ENCODE data around the gene TBL1X.

Gene TBL1X

DNA sequence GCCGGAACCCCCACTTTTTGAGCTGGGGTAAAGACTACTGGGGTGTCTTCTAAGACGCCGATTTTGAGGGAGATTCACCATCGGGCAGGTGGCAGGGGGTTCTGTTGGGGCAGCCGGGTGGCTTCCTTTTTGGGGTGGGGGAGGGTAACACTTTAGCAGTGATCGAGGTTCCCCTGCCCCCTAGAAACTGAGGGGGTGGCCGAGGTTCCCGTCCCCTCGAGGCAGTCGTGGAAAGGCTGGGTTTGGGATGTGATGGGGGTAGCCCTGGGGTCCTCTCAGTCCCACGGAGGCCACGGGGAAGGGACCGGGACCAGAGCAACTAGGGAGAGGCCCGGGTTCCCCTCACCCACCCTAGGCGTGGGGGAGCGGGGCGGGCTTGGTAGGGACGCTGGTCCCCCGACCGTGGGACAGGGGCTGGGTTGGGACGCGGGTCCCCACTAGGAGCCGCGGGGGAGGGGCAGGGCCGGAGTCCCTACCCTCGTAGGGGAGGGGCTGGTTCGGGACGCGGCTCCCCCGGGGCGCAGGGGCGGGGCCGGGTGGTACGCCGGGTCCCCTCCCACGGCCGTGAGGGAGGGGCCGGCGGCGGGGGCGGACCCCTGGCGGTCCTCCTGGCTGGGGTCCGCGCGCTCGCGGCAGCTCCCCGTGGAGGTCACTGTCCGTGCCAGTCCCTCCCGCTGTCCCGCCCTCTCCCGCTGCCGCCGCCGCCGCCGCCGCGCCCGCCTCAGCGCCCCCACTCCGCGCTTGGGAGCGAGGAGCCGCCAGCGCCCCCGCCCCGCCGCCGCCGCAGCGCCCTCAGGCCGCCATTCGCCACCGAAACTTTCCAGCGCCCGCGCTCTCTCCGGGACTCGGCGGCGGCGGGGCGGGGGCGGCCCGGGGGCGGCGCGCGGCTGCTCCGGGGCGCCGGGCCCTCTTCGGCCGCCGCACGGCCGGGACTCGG lies at the start of gene TBL1X:
Gene TBL1X, plus strand, starts transcription at position 624 of the 937 bp plus-strand sequence. CDS start 188,529 bp downstream, outside the sequence.
- CTCF ChIA-PET, result no interaction called here

GRCh38 chrX:9416562-9417348 lies 48.1 kb upstream of the TBL1X start:
- CTCF ChIA-PET, result no interaction called here
- POLR2A ChIA-PET, result no interaction called here
- TF ChIP-seq, protein P1, sequence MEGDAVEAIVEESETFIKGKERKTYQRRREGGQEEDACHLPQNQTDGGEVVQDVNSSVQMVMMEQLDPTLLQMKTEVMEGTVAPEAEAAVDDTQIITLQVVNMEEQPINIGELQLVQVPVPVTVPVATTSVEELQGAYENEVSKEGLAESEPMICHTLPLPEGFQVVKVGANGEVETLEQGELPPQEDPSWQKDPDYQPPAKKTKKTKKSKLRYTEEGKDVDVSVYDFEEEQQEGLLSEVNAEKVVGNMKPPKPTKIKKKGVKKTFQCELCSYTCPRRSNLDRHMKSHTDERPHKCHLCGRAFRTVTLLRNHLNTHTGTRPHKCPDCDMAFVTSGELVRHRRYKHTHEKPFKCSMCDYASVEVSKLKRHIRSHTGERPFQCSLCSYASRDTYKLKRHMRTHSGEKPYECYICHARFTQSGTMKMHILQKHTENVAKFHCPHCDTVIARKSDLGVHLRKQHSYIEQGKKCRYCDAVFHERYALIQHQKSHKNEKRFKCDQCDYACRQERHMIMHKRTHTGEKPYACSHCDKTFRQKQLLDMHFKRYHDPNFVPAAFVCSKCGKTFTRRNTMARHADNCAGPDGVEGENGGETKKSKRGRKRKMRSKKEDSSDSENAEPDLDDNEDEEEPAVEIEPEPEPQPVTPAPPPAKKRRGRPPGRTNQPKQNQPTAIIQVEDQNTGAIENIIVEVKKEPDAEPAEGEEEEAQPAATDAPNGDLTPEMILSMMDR (IDR thresholded peaks at IDR 0.05; ENCODE audit: control extremely low read depth, extremely low read depth, low read depth, missing control alignments), result no peak
- no peak for DNase-seq (ENCODE audit: extremely low spot score)

More for the DNA sequence above, at the start of gene TBL1X:
- peak; percentile 59 for DNase-seq (ENCODE audit: extremely low spot score)
- TF ChIP-seq, protein P1 (IDR thresholded peaks at IDR 0.05; ENCODE audit: control extremely low read depth, extremely low read depth, low read depth, missing control alignments), result no peak
- POLR2A ChIA-PET, result no interaction called here

DNA sequence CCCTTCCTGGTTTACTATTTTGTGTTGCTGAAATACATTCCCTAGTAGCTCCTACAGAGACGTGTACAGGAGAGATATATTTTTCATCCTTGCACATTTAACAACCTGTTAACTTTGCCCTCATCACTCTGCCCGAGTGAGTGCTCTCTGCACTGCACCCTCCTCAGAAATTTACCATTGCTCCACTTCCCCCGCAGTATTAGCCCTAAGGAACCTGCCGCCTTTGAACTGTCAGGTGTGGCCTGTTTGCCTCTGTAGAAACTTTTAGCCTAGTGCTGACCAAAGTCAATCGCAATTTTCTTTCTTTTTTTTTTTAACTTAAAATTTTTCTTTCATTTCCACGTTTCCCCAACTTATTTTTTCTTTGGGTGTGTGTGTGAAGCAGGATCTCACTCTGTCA lies 46.6 kb upstream of the TBL1X start:
- TF ChIP-seq, protein P1 (IDR thresholded peaks at IDR 0.05; ENCODE audit: control extremely low read depth, extremely low read depth, low read depth, missing control alignments), result no peak
- CTCF ChIA-PET, result no interaction called here
- DNase-seq (ENCODE audit: extremely low spot score), result no peak
- POLR2A ChIA-PET, result no interaction called here

DNA sequence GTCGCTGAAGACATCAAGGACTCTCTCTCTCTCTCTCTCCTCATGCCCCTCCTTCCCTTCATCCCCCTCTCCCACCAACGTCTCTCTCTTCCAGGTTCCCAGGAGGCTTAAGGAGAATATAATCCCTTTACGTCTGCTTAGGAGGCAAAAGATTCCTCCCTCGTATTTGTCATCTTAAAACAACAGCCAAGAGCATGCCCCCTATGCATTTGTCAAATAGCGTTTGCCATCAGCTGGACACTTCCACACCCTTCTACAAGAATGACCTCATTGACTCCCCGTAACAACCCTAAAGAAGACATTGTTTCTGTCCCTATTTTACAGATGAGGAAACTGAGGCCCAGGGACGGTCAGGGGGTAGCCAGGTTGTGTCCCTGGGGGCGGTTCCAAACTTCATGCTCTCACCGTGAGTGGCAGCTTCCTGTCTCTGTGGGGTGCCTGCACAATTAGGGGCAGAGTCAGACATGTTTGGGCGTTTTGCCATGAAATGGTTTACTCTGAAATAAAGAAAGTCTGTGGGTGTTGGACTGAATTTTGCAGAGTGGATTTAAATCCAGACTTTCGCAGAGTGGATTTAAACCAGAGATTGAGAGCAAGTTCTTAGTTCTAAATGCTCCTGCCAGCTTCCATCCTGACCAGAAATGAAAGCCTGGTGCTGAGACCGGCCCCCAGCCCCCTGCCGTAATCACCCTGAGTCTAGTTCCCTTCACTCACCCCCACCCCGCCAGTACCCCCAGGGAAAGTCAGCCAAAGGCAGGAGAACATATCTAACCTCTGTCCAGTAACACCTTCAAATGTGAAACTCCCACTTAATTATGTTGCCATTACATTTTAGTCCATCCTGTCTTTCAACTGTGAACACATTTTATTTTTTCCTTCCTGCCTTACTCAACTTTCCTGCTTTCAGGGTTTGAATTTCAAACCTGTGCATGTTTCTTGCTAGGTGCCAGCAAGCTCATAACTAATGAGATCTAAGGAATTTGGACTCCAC lies 44.3 kb upstream of the TBL1X start:
- CTCF ChIA-PET, result no interaction called here
- POLR2A ChIA-PET, result no interaction called here
- TF ChIP-seq, protein P1 (IDR thresholded peaks at IDR 0.05; ENCODE audit: control extremely low read depth, extremely low read depth, low read depth, missing control alignments), result no peak
- DNase-seq (ENCODE audit: extremely low spot score), result no peak

- DNase-seq (ENCODE audit: extremely low spot score), result no peak
- TF ChIP-seq, protein P1 (IDR thresholded peaks at IDR 0.05; ENCODE audit: control extremely low read depth, extremely low read depth, low read depth, missing control alignments), result no peak
- CTCF ChIA-PET, result no interaction called here
Observed at GRCh38 chrX:9429767-9430166, 35.1 kb upstream of the TBL1X start.

More at GRCh38 chrX:9429767-9430166, 35.1 kb upstream of the TBL1X start:
- POLR2A ChIA-PET, result no interaction called here

All from GM10248 (cell line).